Fibroblast of mammary gland (primary cell): ENCODE data around the gene KPTN.

ENCODE experiments used
- DNase-seq: peaks from one replicate; pipeline ENCODE4 v3.0.0-alpha.2; 2010; ENCODE audit warnings: low read depth
- H3K4me3 ChIP-seq: 2 replicates; pipeline ENCODE4 v1.5.1; 2011; ENCODE audit warnings: low read depth, mild to moderate bottlenecking, low read length, moderate library complexity; ENCODE audit not compliant: control insufficient read depth
- CTCF ChIP-seq: conservative IDR thresholded peaks from 2 replicates; pipeline ENCODE4 v1.5.1; 2011; ENCODE audit warnings: low read depth, low read length, inconsistent platforms; ENCODE audit not compliant: control insufficient read depth, insufficient read depth

KPTN gene

GRCh38 chr19:47445937-47446402 is 38.0 kb downstream of the KPTN start:
- DNase-seq = no peak
- H3K4me3 ChIP-seq = no peak overlapping the region
- no peak for TF ChIP-seq CTCF

- H3K4me3 ChIP-seq = no peak overlapping the region
- no peak for DNase-seq
- TF ChIP-seq CTCF = no peak
Measured at GRCh38 chr19:47445527-47445926, 38.5 kb downstream of the KPTN start.

- TF ChIP-seq CTCF = no peak
- DNase-seq = no peak
- no peak overlapping the region for H3K4me3 ChIP-seq
Measured at GRCh38 chr19:47444388-47444821, 39.6 kb downstream of the KPTN start.

- H3K4me3 ChIP-seq = no peak overlapping the region
- no peak for TF ChIP-seq CTCF
- no peak for DNase-seq
Measured at GRCh38 chr19:47443331-47443730, 40.7 kb downstream of the KPTN start.

GRCh38 chr19:47438793-47439220 is 45.2 kb downstream of the KPTN start:
- no peak overlapping the region for H3K4me3 ChIP-seq
- no peak for DNase-seq
- TF ChIP-seq CTCF = no peak

GRCh38 chr19:47437500-47437899 is 46.5 kb downstream of the KPTN start:
- no peak for TF ChIP-seq CTCF
- H3K4me3 ChIP-seq = no peak overlapping the region
- no peak for DNase-seq
